Activated B cell treated with CpG ODN at 0.5 μM for 24 hours (primary cell): Measurements from ENCODE around the gene USP40. TPM values are rescaled to one million over a fixed set of nuclear protein-coding genes. Genes with fewer than 3 reads are reported as not detected.
A peak's percentile ranks its signal among the peaks of the same experiment; 100 is the strongest.

ENCODE experiments used
- ATAC-seq: fragments of 200-7000 bp; cut with Tn5 transposase; one replicate; pipeline ENCODE4 v1.10.0; 2021; ENCODE audit warnings: low read depth, mild to moderate bottlenecking, moderate library complexity
- CTCF ChIA-PET: fragments of 350-600 bp; sonication (Branson Sonifier 250); formaldehyde crosslinking; loops from one replicate; lab custom pipeline; 2021; ENCODE audit warnings: antibody characterized with exemption; lab: Charles Lee
- POLR2A ChIA-PET: fragments of 350-600 bp; sonication (Branson Sonifier 250); formaldehyde crosslinking; loops from one replicate; lab custom pipeline; 2021; ENCODE audit warnings: antibody characterized with exemption; lab: Charles Lee
- DNase-seq: peaks from one replicate; pipeline ENCODE4 v3.0.0; 2022
- H3K27ac Mint-ChIP-seq: one replicate; pipeline ENCODE4 v1.8.0; 2020; ENCODE audit warnings: mixed read lengths
- H3K27me3 Mint-ChIP-seq: one replicate; pipeline ENCODE4 v1.8.0; 2021; ENCODE audit warnings: mixed read lengths
- H3K36me3 Mint-ChIP-seq: one replicate; pipeline ENCODE4 v1.8.0; 2021; ENCODE audit warnings: low read depth, mixed read lengths
- H3K4me1 Mint-ChIP-seq: one replicate; pipeline ENCODE4 v1.8.0; 2021; ENCODE audit warnings: mixed read lengths
- H3K4me3 Mint-ChIP-seq: one replicate; pipeline ENCODE4 v1.8.0; 2020; ENCODE audit warnings: mild to moderate bottlenecking, mixed read lengths
- H3K9me3 Mint-ChIP-seq: one replicate; pipeline ENCODE4 v1.8.0; 2020; ENCODE audit warnings: mixed read lengths
- CTCF ChIP-seq: fragments of 200-600 bp; IDR thresholded peaks from one replicate; pipeline ENCODE4 v1.8.0; 2022; ENCODE audit warnings: antibody characterized with exemption, mild to moderate bottlenecking
- intact Hi-C: fragments of 100-400 bp; cut with micrococcal nuclease; formaldehyde crosslinking; loops from one replicate; pipeline ENCODE4 v1.15.1; 2024
- total RNA-seq: library from RNA; stranded (reverse); gene quantifications from 2 replicates; pipeline ENCODE4 v1.2.3, GENCODE V29; 2022

Gene USP40
- total RNA-seq, 1 donor from 2014 or later = 30.4 TPM

DNA sequence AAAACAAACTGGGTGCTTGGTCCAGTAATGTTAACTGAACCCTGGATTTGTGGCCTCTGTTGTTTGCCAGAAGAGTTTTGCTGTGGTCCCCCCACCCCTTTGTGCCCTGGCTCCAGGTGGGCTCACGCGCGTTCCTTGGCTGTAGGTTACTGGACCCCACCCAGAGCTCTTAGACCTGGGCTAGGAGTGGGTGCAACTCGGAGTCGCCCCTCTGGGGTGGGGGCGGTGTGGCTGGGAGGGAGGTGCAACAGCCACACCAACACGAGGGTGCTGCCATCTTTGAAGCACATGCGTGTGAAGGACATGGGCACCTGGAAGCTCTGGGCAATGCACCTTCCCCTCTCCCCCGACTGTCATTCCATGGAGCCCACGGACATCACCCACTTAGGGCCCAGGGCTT, 92.7 kb downstream of the USP40 start:
- peaks cover 75% of the 10 kb centered on the region for H3K36me3 Mint-ChIP-seq
- H3K9me3 Mint-ChIP-seq = no peaks in the 10 kb centered on the region
- H3K4me1 Mint-ChIP-seq = no peaks in the 10 kb centered on the region
- TF ChIP-seq CTCF = no peak
- ATAC-seq (no peak), DNase-seq (no peak)
- ChIA-PET POLR2A (no interaction called here), CTCF (no interaction called here)
- no peak overlapping the region for H3K4me3 Mint-ChIP-seq
- H3K27ac Mint-ChIP-seq = no peak overlapping the region
- H3K27me3 Mint-ChIP-seq = no peaks in the 10 kb centered on the region
- intact Hi-C loops = no loop called here

- H3K9me3 Mint-ChIP-seq = no peaks in the 10 kb centered on the region
- CTCF ChIA-PET = no interaction called here
- peak overlapping the region; percentile 14 for H3K27ac Mint-ChIP-seq
Observed at GRCh38 chr2:233473386-233473791, 93.2 kb downstream of the USP40 start.

DNA sequence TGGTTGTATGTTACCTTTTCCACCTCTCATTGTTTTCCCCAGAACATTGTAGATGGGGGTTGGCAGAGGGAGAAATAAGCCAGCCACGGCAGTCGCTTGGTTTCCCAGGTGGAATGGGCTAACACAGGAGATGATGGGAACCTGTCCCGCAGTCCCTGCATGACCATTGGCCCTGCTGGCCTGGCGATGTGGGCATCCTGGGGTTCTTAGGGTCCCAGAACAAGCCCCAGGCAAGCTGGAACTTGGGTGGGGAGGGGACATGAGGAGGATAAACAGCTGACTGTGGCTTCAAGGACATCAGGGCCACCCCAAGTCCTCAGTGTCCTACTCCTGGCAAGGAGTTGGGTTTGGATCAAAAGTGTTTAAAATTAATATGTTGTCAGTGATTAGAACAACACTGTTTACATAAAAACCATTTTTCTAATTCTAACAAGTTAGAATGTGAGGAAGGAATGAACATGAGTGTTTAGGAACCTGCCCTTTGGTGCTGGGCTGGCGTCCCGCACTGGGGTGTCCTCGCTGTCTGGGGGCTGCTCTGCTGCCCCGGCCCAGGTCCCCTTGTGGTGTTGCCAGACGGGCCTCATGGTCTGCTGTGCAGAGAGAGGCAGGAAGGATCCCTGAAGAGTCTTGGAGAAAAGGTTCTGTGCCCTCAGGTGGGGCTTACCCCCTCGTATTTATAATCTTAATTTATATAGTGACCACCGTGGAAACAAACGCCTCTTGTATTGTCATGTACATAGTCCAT, 95.1 kb downstream of the USP40 start:
- DNase-seq (no peak), ATAC-seq (no peak)
- intact Hi-C loops = no loop called here
- ChIA-PET CTCF (no interaction called here), POLR2A (interaction anchor here (0.6 to 0.7 kb wide), 2 partner anchors 11 to 40 kb away, joined by 3 read pairs; no protein-coding TSS in a partner anchor)
- no peak overlapping the region for H3K4me3 Mint-ChIP-seq
- H3K36me3 Mint-ChIP-seq = peaks cover 87% of the 10 kb centered on the region
- no peak for TF ChIP-seq CTCF
- no peaks in the 10 kb centered on the region for H3K9me3 Mint-ChIP-seq
- no peaks in the 10 kb centered on the region for H3K4me1 Mint-ChIP-seq
- no peak overlapping the region for H3K27ac Mint-ChIP-seq
- no peaks in the 10 kb centered on the region for H3K27me3 Mint-ChIP-seq

More at GRCh38 chr2:233473386-233473791, 93.2 kb downstream of the USP40 start:
- intact Hi-C loops = no loop called here
- Mint-ChIP-seq H3K4me1 (no peaks in the 10 kb centered on the region), H3K36me3 (peaks cover 80% of the 10 kb centered on the region), H3K4me3 (no peak overlapping the region), H3K27me3 (no peaks in the 10 kb centered on the region)
- ATAC-seq (no peak), DNase-seq (no peak)
- POLR2A ChIA-PET = no interaction called here
- no peak for TF ChIP-seq CTCF

GRCh38 chr2:233470839-233471238, 95.7 kb downstream of the USP40 start:
- no peaks in the 10 kb centered on the region for H3K27me3 Mint-ChIP-seq
- DNase-seq (no peak), ATAC-seq (no peak)
- ChIA-PET POLR2A (interaction anchor here (0.7 kb wide), 1 partner anchor 40 kb away, joined by 3 read pairs; no protein-coding TSS in a partner anchor), CTCF (no interaction called here)
- H3K4me3 Mint-ChIP-seq = no peak overlapping the region
- H3K4me1 Mint-ChIP-seq = no peaks in the 10 kb centered on the region
- H3K27ac Mint-ChIP-seq = no peak overlapping the region
- H3K9me3 Mint-ChIP-seq = no peaks in the 10 kb centered on the region
- intact Hi-C loops = no loop called here
- H3K36me3 Mint-ChIP-seq = peaks cover 88% of the 10 kb centered on the region
- TF ChIP-seq CTCF = no peak

GRCh38 chr2:233470011-233470687, 96.4 kb downstream of the USP40 start:
- no peaks in the 10 kb centered on the region for H3K27me3 Mint-ChIP-seq
- peaks cover 84% of the 10 kb centered on the region for H3K36me3 Mint-ChIP-seq
- ChIA-PET POLR2A (no interaction called here), CTCF (no interaction called here)
- TF ChIP-seq CTCF = no peak
- intact Hi-C loops = no loop called here
- no peaks in the 10 kb centered on the region for H3K9me3 Mint-ChIP-seq
- ATAC-seq = no peak
- H3K4me1 Mint-ChIP-seq = no peaks in the 10 kb centered on the region
- DNase-seq = peak; percentile 1
- H3K4me3 Mint-ChIP-seq = no peak overlapping the region
- no peak overlapping the region for H3K27ac Mint-ChIP-seq
